CD4-positive, CD25-positive, alpha-beta regulatory T cell (primary cell): ENCODE data around the gene BSPRY. TPM values are rescaled to one million over a fixed set of nuclear protein-coding genes. Genes with fewer than 3 reads are reported as not detected.
"Not testable (repeated sequence)": the region's sequence is repeated elsewhere in the genome, so short reads cannot be mapped to it uniquely, and the experiment has no call there.

Experiments used
- ATAC-seq, 2 donors: fragments of 150-1000 bp; cut with Tn5 transposase; one replicate each; pipeline ENCODE4 v1.10.0; 2021; ENCODE audit warnings: low read depth in 2 of 2, moderate number of reproducible peaks in 2 of 2, moderate library complexity in 1 of 2
- DNase-seq, 3 donors: peaks; one replicate each; pipeline versions ENCODE4 v3.0.0 to v3.0.0-alpha.2; 2012 to 2022; ENCODE audit warnings: mixed read lengths in 1 of 3
- H3K27ac ChIP-seq: one replicate; pipeline ENCODE4 v1.7.0; 2013; ENCODE audit warnings: mild to moderate bottlenecking, low read length; ENCODE audit not compliant: insufficient read depth, poor library complexity, severe bottlenecking
- H3K27me3 ChIP-seq: one replicate; pipeline ENCODE4 v1.7.0; 2013; ENCODE audit warnings: low read length; ENCODE audit not compliant: control insufficient read depth, insufficient read depth
- H3K36me3 ChIP-seq: one replicate; pipeline ENCODE4 v1.7.0; 2013; ENCODE audit warnings: mild to moderate bottlenecking, low read length, moderate library complexity; ENCODE audit not compliant: control insufficient read depth, insufficient read depth
- H3K4me1 ChIP-seq: 2 replicates; pipeline ENCODE4 v1.7.0; 2013; ENCODE audit warnings: mild to moderate bottlenecking, low read length; ENCODE audit not compliant: insufficient read depth, control insufficient read depth, poor library complexity, severe bottlenecking
- H3K4me3 ChIP-seq: one replicate; pipeline ENCODE4 v1.7.0; 2013; ENCODE audit warnings: low read depth, mild to moderate bottlenecking, low read length, moderate library complexity
- H3K9me3 ChIP-seq, 2 experiments: 1 replicate in 1 of 2; 2 replicates in 1 of 2; pipeline ENCODE4 v1.7.0; 2013; ENCODE audit warnings: low read length in 2 of 2, mild to moderate bottlenecking in 1 of 2, moderate library complexity in 1 of 2; ENCODE audit not compliant: control insufficient read depth in 2 of 2
- H3K27ac Mint-ChIP-seq, 3 donors: one replicate each; pipeline ENCODE4 v1.8.0; 2020 to 2022; ENCODE audit warnings: mild to moderate bottlenecking in 3 of 3, mixed read lengths in 3 of 3, moderate library complexity in 2 of 3
- H3K27me3 Mint-ChIP-seq: one replicate; pipeline ENCODE4 v1.8.0; 2022; ENCODE audit warnings: mild to moderate bottlenecking, mixed read lengths
- H3K36me3 Mint-ChIP-seq: one replicate; pipeline ENCODE4 v1.8.0; 2020; ENCODE audit warnings: mixed read lengths
- H3K4me1 Mint-ChIP-seq, 4 donors: one replicate each; pipeline ENCODE4 v1.8.0; 2020 to 2022; ENCODE audit warnings: mixed read lengths in 4 of 4, mild to moderate bottlenecking in 1 of 4
- H3K4me3 Mint-ChIP-seq, 4 donors: one replicate each; pipeline ENCODE4 v1.8.0; 2020 to 2022; ENCODE audit warnings: mild to moderate bottlenecking in 4 of 4, mixed read lengths in 4 of 4, moderate library complexity in 3 of 4
- H3K9me3 Mint-ChIP-seq, 7 donors: one replicate each; pipeline ENCODE4 v1.8.0; 2020 to 2022; ENCODE audit warnings: mixed read lengths in 7 of 7, mild to moderate bottlenecking in 3 of 7, moderate library complexity in 2 of 7
- polyA plus RNA-seq, 4 donors: library from polyadenylated mRNA; unstranded; fragments of 300-500 nt; fragmentation: Illumina TruSeq; gene quantifications; one replicate each; pipeline ENCODE4 v1.2.3, GENCODE V29; 2021
- total RNA-seq: library from RNA; stranded (reverse); gene quantifications from one replicate; pipeline ENCODE4 v1.2.3, GENCODE V29; 2022

Gene BSPRY
- total and polyA plus RNA-seq, 5 donors from 2014 or later = 0.39 to 1.3 (median 0.57) TPM

DNA sequence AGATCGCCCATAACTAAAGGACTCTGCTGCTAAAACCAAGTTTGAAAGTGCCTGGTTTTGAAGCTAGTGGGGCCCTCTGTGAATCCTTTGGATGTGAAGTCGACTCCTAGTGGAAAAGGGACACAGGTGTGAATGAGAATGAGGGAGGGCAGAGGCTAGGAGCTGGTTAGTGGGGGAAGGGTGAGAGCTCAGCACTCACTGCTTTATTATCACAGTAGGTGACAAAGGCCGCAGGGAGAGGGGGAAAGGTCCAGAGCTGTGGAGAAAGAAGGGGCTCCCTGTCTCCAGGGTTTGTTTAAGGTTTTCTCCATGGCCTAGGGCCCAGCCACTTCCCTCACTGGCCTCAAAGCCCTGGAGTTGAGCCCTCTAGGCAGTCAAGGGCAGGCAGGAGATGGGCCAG lies 23.9 kb downstream of the BSPRY start:
- H3K4me1 ChIP-seq = peaks cover 13% of the 10 kb centered on the region
- no peak overlapping the region for H3K27ac Mint-ChIP-seq
- DNase-seq = no peak
- peak overlapping the region in 1 of 4 donors; percentile 24 for H3K4me3 Mint-ChIP-seq
- no peak for ATAC-seq
- no peaks in the 10 kb centered on the region for H3K9me3 ChIP-seq
- H3K9me3 Mint-ChIP-seq = no peaks in the 10 kb centered on the region
- peaks cover 8 to 22% (median 15%) of the 10 kb centered on the region in 4 donors for H3K4me1 Mint-ChIP-seq
- H3K27me3 ChIP-seq = no peaks in the 10 kb centered on the region
- H3K27me3 Mint-ChIP-seq = no peaks in the 10 kb centered on the region
- no peak overlapping the region for H3K4me3 ChIP-seq
- peaks cover 6% of the 10 kb centered on the region for H3K36me3 Mint-ChIP-seq
- H3K27ac ChIP-seq = no peak overlapping the region
- H3K36me3 ChIP-seq = peaks cover 19% of the 10 kb centered on the region

DNA sequence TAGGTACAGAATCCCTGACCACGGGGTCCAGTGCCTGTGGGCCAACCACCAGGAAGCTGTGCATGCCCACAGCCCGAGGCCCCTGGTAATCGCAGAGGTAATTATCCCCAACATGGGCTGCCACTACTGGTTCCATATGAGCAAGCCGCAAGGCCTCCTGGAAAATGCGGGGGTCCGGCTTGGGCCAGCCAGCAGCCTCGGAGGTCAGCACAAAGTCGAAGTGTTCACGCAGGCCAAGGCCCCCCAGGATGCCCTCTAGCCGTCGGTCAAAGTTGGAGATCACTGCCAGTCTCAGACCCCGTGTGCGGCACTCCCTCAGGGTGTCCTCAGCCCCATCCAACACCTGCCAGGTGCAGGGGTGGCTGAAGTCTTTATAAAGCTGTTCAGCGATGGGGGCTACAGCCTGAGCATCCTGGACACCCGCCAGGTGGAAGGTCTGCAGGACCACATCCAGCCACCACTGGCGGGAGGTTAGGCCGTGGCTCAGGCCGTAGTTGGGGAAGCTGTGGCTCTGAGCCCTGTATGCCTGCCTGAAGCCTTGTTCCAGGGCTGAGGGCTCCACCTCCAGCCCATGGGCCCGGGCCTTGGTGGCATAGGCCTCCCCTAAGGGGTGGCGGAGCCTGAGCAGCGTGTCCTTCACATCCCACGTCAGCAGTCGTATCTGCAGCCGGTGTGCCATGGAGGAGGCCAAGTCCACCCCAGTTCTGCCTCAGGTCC lies 24.5 kb downstream of the BSPRY start:
- Histone ChIP-seq H3K27me3 (no peaks in the 10 kb centered on the region), H3K9me3 (no peaks in the 10 kb centered on the region), H3K4me3 (no peak overlapping the region), H3K4me1 (peaks cover 13% of the 10 kb centered on the region), H3K36me3 (peaks cover 19% of the 10 kb centered on the region), H3K27ac (no peak overlapping the region)
- H3K4me3 Mint-ChIP-seq = peak overlapping the region in 2 of 4 donors; percentile 77 to 87
- no peak overlapping the region for H3K27ac Mint-ChIP-seq
- no peak for DNase-seq
- H3K9me3 Mint-ChIP-seq = no peaks in the 10 kb centered on the region
- H3K27me3 Mint-ChIP-seq = no peaks in the 10 kb centered on the region
- peaks cover 8 to 22% (median 15%) of the 10 kb centered on the region in 4 donors for H3K4me1 Mint-ChIP-seq
- no peak for ATAC-seq
- peaks cover 6% of the 10 kb centered on the region for H3K36me3 Mint-ChIP-seq

GRCh38 chr9:113375057-113376023 lies 26.0 kb downstream of the BSPRY start:
- no peaks in the 10 kb centered on the region for H3K27me3 Mint-ChIP-seq
- no peak for DNase-seq
- peaks cover 13% of the 10 kb centered on the region for H3K4me1 ChIP-seq
- peak overlapping the region; percentile 58 for H3K4me3 ChIP-seq
- peaks cover 19% of the 10 kb centered on the region for H3K36me3 ChIP-seq
- no peaks in the 10 kb centered on the region for H3K27me3 ChIP-seq
- peaks cover 8 to 22% (median 15%) of the 10 kb centered on the region in 4 donors for H3K4me1 Mint-ChIP-seq
- H3K27ac ChIP-seq = no peak overlapping the region
- ATAC-seq = no peak
- no peaks in the 10 kb centered on the region for H3K9me3 ChIP-seq
- peak overlapping the region; percentile 87 to 92 (median 90) for H3K4me3 Mint-ChIP-seq
- peaks cover 6% of the 10 kb centered on the region for H3K36me3 Mint-ChIP-seq
- peak overlapping the region; percentile 85 to 86 (median 86) for H3K27ac Mint-ChIP-seq
- H3K9me3 Mint-ChIP-seq = no peaks in the 10 kb centered on the region

DNA sequence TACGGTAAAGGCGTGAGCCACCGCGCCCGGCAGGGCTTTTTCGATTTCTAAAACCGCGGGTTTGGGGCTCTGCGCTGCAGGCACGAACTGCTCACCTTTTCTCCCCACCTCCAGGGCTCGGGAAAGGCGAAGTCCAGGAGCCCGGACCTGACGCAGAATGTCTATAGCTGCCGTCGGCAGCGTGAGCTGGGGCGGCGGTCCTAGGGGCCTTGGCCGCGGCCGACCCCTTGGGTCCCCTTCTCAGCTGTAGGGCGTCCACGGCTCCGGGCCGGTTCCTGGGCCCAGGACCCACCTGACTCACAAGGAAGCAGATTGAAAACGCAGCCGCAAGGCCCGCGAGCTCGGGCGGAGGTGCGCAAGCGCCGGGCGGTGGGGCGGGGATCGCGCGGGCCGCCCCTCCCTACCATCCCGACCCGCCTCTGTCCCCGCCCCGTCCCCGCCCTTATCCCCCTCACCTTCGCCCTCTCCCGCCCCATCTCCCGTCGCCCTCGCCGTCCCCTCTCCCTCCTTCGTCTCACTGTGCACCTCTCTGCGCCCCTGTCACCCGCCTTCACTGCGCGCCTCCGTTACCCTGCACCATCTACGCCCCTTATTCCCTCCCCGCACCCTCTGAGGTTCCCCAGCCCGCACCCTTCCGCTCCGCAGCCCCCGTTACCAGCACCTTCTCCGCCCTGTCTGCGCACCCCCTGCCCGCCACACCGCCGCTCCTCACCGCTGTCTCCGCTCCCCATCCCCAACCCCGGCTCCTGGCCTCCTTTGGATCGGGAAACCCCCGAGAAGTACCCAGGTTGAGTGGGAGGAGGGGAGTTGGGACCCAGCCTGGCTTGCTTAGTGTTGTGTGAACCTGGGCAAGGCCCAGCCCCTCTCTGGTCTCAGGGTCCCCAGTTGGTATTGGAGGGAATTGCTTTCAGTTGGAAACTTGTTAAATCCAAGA lies 27.6 kb downstream of the BSPRY start, which contains the start of gene HDHD3:
HDHD3 (minus strand) TSS at position 353 of the 934 bp plus-strand sequence. CDS start 2,632 bp downstream, outside the sequence.
- Mint-ChIP-seq H3K9me3 (no peaks in the 10 kb centered on the region), H3K36me3 (peaks cover 6% of the 10 kb centered on the region), H3K27ac (peak within 1 kb of the TSS; percentile 80 to 86 (median 86)), H3K27me3 (no peaks in the 10 kb centered on the region), H3K4me3 (peak within 1 kb of the TSS; percentile 87 to 92 (median 90)), H3K4me1 (peaks cover 8 to 24% (median 15%) of the 10 kb centered on the region in 4 donors)
- Histone ChIP-seq H3K4me1 (peaks cover 13% of the 10 kb centered on the region), H3K36me3 (peaks cover 19% of the 10 kb centered on the region), H3K4me3 (peak within 1 kb of the TSS; percentile 58), H3K27me3 (no peaks in the 10 kb centered on the region), H3K9me3 (no peaks in the 10 kb centered on the region), H3K27ac (peak within 1 kb of the TSS; percentile 69)
- DNase-seq (peak; percentile 78 to 89 (median 82)), ATAC-seq (peak; percentile 85 to 88)

GRCh38 chr9:113379094-113379828 lies 29.9 kb downstream of the BSPRY start:
- not testable (repeated sequence) for H3K27me3 Mint-ChIP-seq, H3K9me3 Mint-ChIP-seq, H3K9me3 ChIP-seq, H3K27me3 ChIP-seq, H3K36me3 ChIP-seq, DNase-seq, H3K36me3 Mint-ChIP-seq, H3K4me3 ChIP-seq, ATAC-seq, H3K27ac ChIP-seq
- peaks cover 13% of the 10 kb centered on the region for H3K4me1 ChIP-seq
- Mint-ChIP-seq H3K27ac (peak overlapping the region in 2 of 3 donors; percentile 54 to 59), H3K4me1 (peaks cover 8 to 21% (median 14%) of the 10 kb centered on the region in 4 donors), H3K4me3 (peak overlapping the region; percentile 3 to 73 (median 64))

GRCh38 chr9:113379829-113380210 lies 30.5 kb downstream of the BSPRY start:
- ATAC-seq, H3K9me3 Mint-ChIP-seq, H3K27ac ChIP-seq, H3K36me3 Mint-ChIP-seq, H3K9me3 ChIP-seq, H3K27me3 Mint-ChIP-seq, H3K4me3 ChIP-seq, DNase-seq, H3K36me3 ChIP-seq, H3K27me3 ChIP-seq: not testable (repeated sequence)
- peak overlapping the region in 1 of 4 donors; percentile 69 for H3K4me3 Mint-ChIP-seq
- H3K27ac Mint-ChIP-seq = peak overlapping the region in 1 of 3 donors; percentile 76
- peaks cover 8 to 15% (median 10%) of the 10 kb centered on the region in 4 donors for H3K4me1 Mint-ChIP-seq
- peaks cover 13% of the 10 kb centered on the region for H3K4me1 ChIP-seq
